Karpas-422 (cell line): Measurements from ENCODE around the gene KCNJ6. TPM values are rescaled to one million over a fixed set of nuclear protein-coding genes. Genes with fewer than 3 reads are reported as not detected.
A peak's percentile ranks its signal among the peaks of the same experiment; 100 is the strongest.
"Not testable (repeated sequence)": the region's sequence is repeated elsewhere in the genome, so short reads cannot be mapped to it uniquely, and the experiment has no call there.

Experiments
- DNase-seq: peaks from one replicate; pipeline ENCODE4 v3.0.0-alpha.2; 2015
- H2AFZ ChIP-seq: fragments of 200-600 bp; sonication (generic); 2 replicates; pipeline ENCODE4 v1.6.1; 2014; ENCODE audit warnings: antibody characterized with exemption, low read length, mixed read lengths
- H3K27ac ChIP-seq: fragments of 200-600 bp; sonication (generic); 2 replicates; pipeline ENCODE4 v1.5.1; 2014; ENCODE audit warnings: mild to moderate bottlenecking, low read length, moderate library complexity
- H3K27me3 ChIP-seq: fragments of 200-600 bp; sonication (generic); 2 replicates; pipeline ENCODE4 v1.6.1; 2014; ENCODE audit warnings: low read length, mixed read lengths
- H3K36me3 ChIP-seq: fragments of 200-600 bp; sonication (generic); 2 replicates; pipeline ENCODE4 v1.6.1; 2014; ENCODE audit warnings: low read length, mixed read lengths; ENCODE audit not compliant: insufficient read depth
- H3K4me1 ChIP-seq: fragments of 200-600 bp; sonication (generic); 2 replicates; pipeline ENCODE4 v1.6.1; 2014; ENCODE audit warnings: mild to moderate bottlenecking, low read length, mixed read lengths
- H3K4me2 ChIP-seq: fragments of 200-600 bp; sonication (generic); 2 replicates; pipeline ENCODE4 v1.6.1; 2014; ENCODE audit warnings: low read length, low read depth, mild to moderate bottlenecking; ENCODE audit not compliant: poor library complexity, severe bottlenecking
- H3K4me3 ChIP-seq: fragments of 200-600 bp; sonication (generic); 2 replicates; pipeline ENCODE4 v1.5.1; 2014; ENCODE audit warnings: mild to moderate bottlenecking, antibody characterized with exemption, low read length, mixed read lengths
- H3K79me2 ChIP-seq: fragments of 200-600 bp; sonication (generic); 2 replicates; pipeline ENCODE4 v1.6.1; 2014; ENCODE audit warnings: mild to moderate bottlenecking, low read length, mixed read lengths
- H3K9ac ChIP-seq: fragments of 200-600 bp; sonication (generic); 2 replicates; pipeline ENCODE4 v1.6.0; 2014; ENCODE audit warnings: low read length
- H3K9me2 ChIP-seq: fragments of 200-600 bp; sonication (generic), shearing (Covaris generic); replicated peaks from 2 replicates; pipeline ENCODE4 v1.6.0; 2014; ENCODE audit warnings: mild to moderate bottlenecking, low read length, moderate library complexity; ENCODE audit not compliant: insufficient read depth
- H3K9me3 ChIP-seq: fragments of 300-700, 200-600 bp; sonication (generic); 2 replicates; pipeline ENCODE4 v1.6.1; 2014; ENCODE audit warnings: low read length, mixed read lengths
- H4K20me1 ChIP-seq: fragments of 200-600 bp; sonication (generic); 2 replicates; pipeline ENCODE4 v1.6.1; 2014; ENCODE audit warnings: mild to moderate bottlenecking, antibody characterized with exemption, low read length, low read depth; ENCODE audit not compliant: insufficient read depth
- total RNA-seq: library from RNA; depleted of rRNA; stranded (reverse); fragments of >200 nt; shearing (Covaris generic); gene quantifications from 2 replicates; pipeline ENCODE4 v1.2.3, GENCODE V29; 2014; ENCODE audit warnings: low replicate concordance

Gene KCNJ6
- total RNA-seq, 1 experiment from 2014 or later = not detected

- Histone ChIP-seq H4K20me1 (no peaks in the 10 kb centered on the region), H3K4me2 (no peak overlapping the region), H3K4me1 (no peaks in the 10 kb centered on the region), H3K4me3 (no peak overlapping the region), H3K79me2 (no peaks in the 10 kb centered on the region), H3K27ac (no peak overlapping the region), H3K9ac (no peak overlapping the region), H2AFZ (no peak overlapping the region), H3K27me3 (no peaks in the 10 kb centered on the region), H3K9me3 (no peaks in the 10 kb centered on the region), H3K36me3 (no peaks in the 10 kb centered on the region), H3K9me2 (no peaks in the 10 kb centered on the region)
- DNase-seq = no peak
Measured at GRCh38 chr21:37765221-37765900, 150.9 kb downstream of the KCNJ6 start.

- H3K9me2 ChIP-seq = no peaks in the 10 kb centered on the region
- no peak overlapping the region for H3K4me2 ChIP-seq
- no peak overlapping the region for H3K27ac ChIP-seq
- H3K4me1 ChIP-seq = no peaks in the 10 kb centered on the region
- H3K36me3 ChIP-seq = no peaks in the 10 kb centered on the region
- no peak overlapping the region for H3K9ac ChIP-seq
- H3K4me3 ChIP-seq = no peak overlapping the region
- no peak overlapping the region for H2AFZ ChIP-seq
- H3K79me2 ChIP-seq = no peaks in the 10 kb centered on the region
- no peaks in the 10 kb centered on the region for H3K9me3 ChIP-seq
- no peaks in the 10 kb centered on the region for H4K20me1 ChIP-seq
- no peaks in the 10 kb centered on the region for H3K27me3 ChIP-seq
- DNase-seq = no peak
Measured at GRCh38 chr21:37764691-37765090, 151.6 kb downstream of the KCNJ6 start.

- no peak overlapping the region for H3K9ac ChIP-seq
- no peaks in the 10 kb centered on the region for H3K36me3 ChIP-seq
- no peaks in the 10 kb centered on the region for H4K20me1 ChIP-seq
- no peak overlapping the region for H3K4me3 ChIP-seq
- no peaks in the 10 kb centered on the region for H3K27me3 ChIP-seq
- H3K4me2 ChIP-seq = no peak overlapping the region
- H3K4me1 ChIP-seq = no peaks in the 10 kb centered on the region
- H3K79me2 ChIP-seq = no peaks in the 10 kb centered on the region
- no peak overlapping the region for H3K27ac ChIP-seq
- DNase-seq = no peak
- H2AFZ ChIP-seq = no peak overlapping the region
- H3K9me3 ChIP-seq = no peaks in the 10 kb centered on the region
- H3K9me2 ChIP-seq = no peaks in the 10 kb centered on the region
Measured at GRCh38 chr21:37763298-37763697, 153.0 kb downstream of the KCNJ6 start.

- Histone ChIP-seq H4K20me1 (no peaks in the 10 kb centered on the region), H3K27me3 (no peaks in the 10 kb centered on the region), H3K36me3 (no peaks in the 10 kb centered on the region), H3K9ac (no peak overlapping the region), H3K79me2 (no peaks in the 10 kb centered on the region), H3K9me2 (no peaks in the 10 kb centered on the region), H3K4me3 (no peak overlapping the region), H3K4me1 (no peaks in the 10 kb centered on the region), H2AFZ (no peak overlapping the region), H3K9me3 (no peaks in the 10 kb centered on the region), H3K27ac (no peak overlapping the region), H3K4me2 (no peak overlapping the region)
- DNase-seq = no peak
Measured at GRCh38 chr21:37762606-37763005, 153.7 kb downstream of the KCNJ6 start.

GRCh38 chr21:37761406-37761805 is 154.9 kb downstream of the KCNJ6 start:
- not testable (repeated sequence) for H3K4me1 ChIP-seq, DNase-seq, H3K79me2 ChIP-seq, H3K9me2 ChIP-seq, H2AFZ ChIP-seq, H3K9me3 ChIP-seq, H4K20me1 ChIP-seq, H3K27ac ChIP-seq, H3K4me3 ChIP-seq, H3K4me2 ChIP-seq, H3K36me3 ChIP-seq, H3K9ac ChIP-seq, H3K27me3 ChIP-seq

GRCh38 chr21:37759777-37760176 is 156.5 kb downstream of the KCNJ6 start:
- Histone ChIP-seq H3K36me3 (no peaks in the 10 kb centered on the region), H3K9me2 (no peaks in the 10 kb centered on the region), H3K27me3 (no peaks in the 10 kb centered on the region), H3K79me2 (no peaks in the 10 kb centered on the region), H3K27ac (no peak overlapping the region), H3K4me3 (no peak overlapping the region), H2AFZ (no peak overlapping the region), H3K9me3 (no peaks in the 10 kb centered on the region), H3K4me1 (no peaks in the 10 kb centered on the region), H4K20me1 (no peaks in the 10 kb centered on the region), H3K4me2 (no peak overlapping the region), H3K9ac (no peak overlapping the region)
- DNase-seq = no peak

- H3K4me3 ChIP-seq = no peak overlapping the region
- peak; percentile 69 for DNase-seq
- no peaks in the 10 kb centered on the region for H4K20me1 ChIP-seq
- no peak overlapping the region for H3K27ac ChIP-seq
- H3K27me3 ChIP-seq = no peaks in the 10 kb centered on the region
- no peaks in the 10 kb centered on the region for H3K4me1 ChIP-seq
- H3K9ac ChIP-seq = no peak overlapping the region
- H3K4me2 ChIP-seq = no peak overlapping the region
- H2AFZ ChIP-seq = no peak overlapping the region
- H3K9me3 ChIP-seq = no peaks in the 10 kb centered on the region
- no peaks in the 10 kb centered on the region for H3K79me2 ChIP-seq
- no peaks in the 10 kb centered on the region for H3K9me2 ChIP-seq
- H3K36me3 ChIP-seq = no peaks in the 10 kb centered on the region
Measured at GRCh38 chr21:37758982-37759381, 157.3 kb downstream of the KCNJ6 start.

GRCh38 chr21:37757606-37758376 is 158.5 kb downstream of the KCNJ6 start:
- no peaks in the 10 kb centered on the region for H3K27me3 ChIP-seq
- H3K4me3 ChIP-seq = no peak overlapping the region
- H3K79me2 ChIP-seq = no peaks in the 10 kb centered on the region
- no peaks in the 10 kb centered on the region for H4K20me1 ChIP-seq
- no peaks in the 10 kb centered on the region for H3K4me1 ChIP-seq
- no peaks in the 10 kb centered on the region for H3K36me3 ChIP-seq
- H2AFZ ChIP-seq = no peak overlapping the region
- H3K9me2 ChIP-seq = no peaks in the 10 kb centered on the region
- H3K4me2 ChIP-seq = no peak overlapping the region
- no peak for DNase-seq
- no peak overlapping the region for H3K27ac ChIP-seq
- no peaks in the 10 kb centered on the region for H3K9me3 ChIP-seq
- no peak overlapping the region for H3K9ac ChIP-seq
